NCI-H526 (cell line): Measurements from ENCODE around the gene HNRNPA3.
"Not testable (repeated sequence)": the region's sequence is repeated elsewhere in the genome, so short reads cannot be mapped to it uniquely, and the experiment has no call there.

Experiments
- DNase-seq, 2 experiments: peaks; one replicate each; lab custom pipeline; 2025; lab: John Stamatoyannopoulos, UW

HNRNPA3 gene

GRCh38 chr2:177188482-177189469 is 23.8 kb upstream of the HNRNPA3 start:
- DNase-seq: no peak

- no peak for DNase-seq
These were observed 21.7 kb upstream of the HNRNPA3 start for GRCh38 chr2:177190941-177191340.

DNA sequence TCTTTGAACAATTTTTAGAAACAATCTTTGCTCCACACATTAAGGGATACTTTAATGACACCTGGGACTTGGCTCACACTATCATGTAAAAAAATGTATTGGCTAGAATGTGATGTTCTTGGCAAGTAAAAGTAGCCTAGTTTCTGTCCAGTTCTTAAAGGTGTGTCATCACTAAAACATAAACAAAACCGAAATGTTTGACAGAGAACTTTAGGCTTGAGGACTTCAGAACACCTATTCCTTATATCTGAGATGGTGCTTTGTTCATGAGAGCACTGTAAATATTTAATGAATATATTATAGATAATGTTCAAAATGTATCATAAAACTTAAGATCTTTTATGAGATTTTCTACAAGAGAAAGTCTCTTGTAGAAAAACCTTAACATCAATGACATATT is 19.8 kb upstream of the HNRNPA3 start:
- no peak for DNase-seq

DNA sequence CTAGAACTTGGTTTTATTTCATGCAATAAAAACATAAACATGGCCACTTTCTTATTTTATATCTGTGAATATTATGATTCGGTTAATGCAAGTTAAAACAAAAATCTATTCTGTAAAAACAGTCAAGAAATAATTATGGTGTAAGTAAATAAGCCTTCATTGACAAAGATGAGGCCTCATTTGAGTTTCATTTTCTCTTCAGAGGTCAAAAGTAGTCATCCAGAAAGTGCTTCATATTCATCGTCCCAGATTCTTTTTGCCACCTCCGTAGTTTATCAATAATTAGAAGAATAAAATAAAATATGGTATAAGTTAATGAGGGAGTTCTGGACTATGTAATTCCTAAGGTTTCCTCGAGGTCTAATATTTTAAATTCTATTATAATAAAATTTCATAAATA is 19.4 kb upstream of the HNRNPA3 start:
- no peak for DNase-seq

- DNase-seq: no peak
These were observed 17.4 kb upstream of the HNRNPA3 start for GRCh38 chr2:177195194-177195593.

DNA sequence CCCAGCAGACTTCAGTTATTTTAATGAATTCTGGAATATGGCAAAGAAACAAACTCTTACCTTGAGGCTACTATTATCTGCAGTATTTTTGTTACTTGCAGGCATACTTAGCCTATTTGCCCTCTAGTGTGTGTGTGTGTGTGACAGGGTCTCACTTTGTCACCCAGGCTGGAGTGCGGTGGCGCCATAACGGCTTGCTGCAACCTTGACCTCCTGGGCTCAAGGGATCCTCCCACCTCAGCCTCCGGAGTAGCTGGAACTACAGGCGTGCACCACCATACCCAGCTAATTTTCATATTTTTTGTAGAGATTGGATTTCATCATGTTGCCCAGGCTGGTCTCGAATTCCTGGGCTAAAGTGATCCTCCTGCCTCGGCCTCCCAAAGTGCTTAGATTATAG is 12.2 kb upstream of the HNRNPA3 start:
- not testable (repeated sequence) for DNase-seq

DNA sequence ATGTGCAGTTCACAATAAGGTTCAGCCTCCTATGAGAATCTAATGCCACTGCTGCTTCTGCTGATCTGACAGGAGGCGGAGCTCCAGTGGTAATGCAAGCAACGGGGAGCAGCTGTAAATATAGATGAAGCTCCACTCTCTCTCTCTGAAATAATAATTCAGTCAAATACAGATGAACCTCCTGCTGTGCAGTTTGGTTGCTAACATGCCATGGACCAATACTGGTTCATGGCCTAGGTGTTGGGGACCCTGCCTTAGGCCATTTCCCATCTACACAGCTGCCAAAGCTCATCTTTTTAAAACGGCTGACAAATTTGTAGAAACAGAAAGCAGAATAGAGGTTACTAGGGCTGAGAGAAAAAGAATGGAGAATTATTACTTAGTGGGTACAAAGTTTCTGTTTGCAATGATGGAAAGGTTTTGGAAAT is 10.7 kb upstream of the HNRNPA3 start:
- DNase-seq: no peak

DNA sequence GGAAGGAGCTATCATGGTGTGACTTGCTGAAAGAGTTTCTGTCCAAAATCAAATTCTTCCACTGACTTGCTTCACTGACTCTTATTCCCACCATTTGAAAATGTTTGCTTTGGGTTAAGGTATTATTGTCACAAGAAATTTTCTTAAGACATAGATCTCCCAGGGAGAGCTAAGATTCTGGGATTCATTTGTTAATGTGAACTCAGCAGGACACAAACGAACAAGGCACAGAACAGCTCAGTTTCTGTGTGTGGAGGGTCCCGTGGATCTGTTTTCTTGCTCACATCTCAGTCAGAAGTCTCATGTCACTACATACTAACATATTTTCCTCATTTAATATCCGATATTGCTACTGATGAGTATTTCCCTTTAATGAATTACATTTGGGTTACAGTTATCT is 8.2 kb upstream of the HNRNPA3 start:
- no peak for DNase-seq

DNA sequence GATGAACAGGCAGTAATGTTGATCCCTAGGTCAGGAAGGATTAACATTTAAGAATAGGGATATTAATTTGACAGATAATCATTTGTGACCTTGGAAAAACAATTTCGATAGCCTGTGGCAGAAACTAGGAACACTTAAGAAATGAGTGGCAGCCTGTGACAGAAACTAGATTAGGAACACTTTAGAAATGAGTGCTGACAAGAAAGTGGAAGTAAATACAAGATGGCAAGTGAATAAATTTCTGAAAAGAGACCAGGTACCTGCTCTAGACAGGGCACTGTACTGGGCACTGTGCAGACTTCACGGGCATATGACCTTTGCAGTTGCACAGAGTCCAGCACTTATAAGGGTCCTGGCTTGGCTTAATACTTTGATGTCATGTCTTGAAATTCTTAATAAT is 5.5 kb upstream of the HNRNPA3 start:
- DNase-seq: no peak

DNA sequence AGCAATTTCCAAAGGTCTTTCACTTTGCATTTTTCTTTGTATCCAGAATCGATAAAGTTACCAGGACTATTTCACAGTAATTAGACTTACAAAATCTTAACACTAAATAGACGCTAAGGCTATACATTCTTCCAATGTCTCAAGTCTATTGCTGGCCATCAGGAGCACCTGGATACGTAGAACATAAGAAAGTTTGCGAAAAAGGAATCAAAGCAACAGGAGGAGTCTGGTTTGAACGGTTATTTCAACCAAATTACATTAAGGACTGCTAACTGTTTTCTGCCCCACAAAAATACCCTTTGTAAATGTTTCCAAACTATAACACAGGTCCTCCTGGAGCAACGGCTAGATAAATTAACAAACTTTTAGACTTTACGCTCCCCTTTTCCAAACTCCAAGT is 1.4 kb upstream of the HNRNPA3 start:
- DNase-seq: no peak

- DNase-seq: no peak
These were observed 953 bp upstream of the HNRNPA3 start for GRCh38 chr2:177211576-177212105.

DNA sequence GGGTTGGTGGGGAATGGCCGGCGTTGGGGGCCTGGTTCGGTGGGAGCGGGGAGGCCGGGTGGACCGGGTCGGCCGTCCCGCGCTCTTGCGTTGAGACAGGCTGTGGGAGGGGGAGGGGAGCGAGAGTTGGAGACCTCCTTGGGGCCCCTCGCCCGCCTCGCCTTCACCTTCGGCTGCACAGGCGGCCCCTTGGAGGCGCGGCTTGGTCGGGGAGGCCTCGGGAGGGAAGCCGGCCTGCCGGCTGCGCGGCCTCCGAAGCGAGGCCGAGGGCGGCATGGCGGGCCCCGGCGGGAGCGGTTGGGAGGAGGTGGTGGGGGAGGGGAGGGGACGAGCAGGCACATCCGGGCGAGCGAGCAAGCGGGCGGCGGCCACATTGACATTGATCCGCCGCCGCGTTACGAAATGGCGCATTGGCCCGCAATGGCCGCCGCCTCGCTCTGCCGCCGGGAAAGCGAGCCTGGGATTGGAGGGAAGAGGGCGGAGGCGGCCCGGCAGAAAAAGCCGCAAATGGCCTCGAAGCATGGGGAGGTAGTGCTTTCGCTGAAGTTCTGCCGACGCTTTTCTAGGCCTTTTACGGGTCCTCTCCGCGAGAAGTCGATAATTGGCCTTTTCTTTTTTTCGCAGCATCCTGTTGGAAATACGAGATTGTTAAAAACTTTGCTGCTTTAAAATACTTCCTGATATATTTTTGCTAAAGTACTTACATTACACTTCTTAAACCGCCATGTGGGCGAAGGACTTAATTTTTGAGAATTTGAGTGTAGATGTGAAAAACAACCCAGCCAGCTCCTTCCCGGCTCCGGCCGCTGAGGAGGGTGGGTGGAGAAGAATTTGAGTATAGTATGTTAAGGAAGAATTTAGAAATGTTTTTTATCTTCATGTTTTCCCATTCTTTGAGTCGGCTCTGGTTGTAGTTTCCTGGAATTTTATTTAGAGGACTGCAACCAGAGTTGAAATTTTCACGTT is 580 bp downstream of the HNRNPA3 start:
- DNase-seq: peak; percentile 61 to 93

DNA sequence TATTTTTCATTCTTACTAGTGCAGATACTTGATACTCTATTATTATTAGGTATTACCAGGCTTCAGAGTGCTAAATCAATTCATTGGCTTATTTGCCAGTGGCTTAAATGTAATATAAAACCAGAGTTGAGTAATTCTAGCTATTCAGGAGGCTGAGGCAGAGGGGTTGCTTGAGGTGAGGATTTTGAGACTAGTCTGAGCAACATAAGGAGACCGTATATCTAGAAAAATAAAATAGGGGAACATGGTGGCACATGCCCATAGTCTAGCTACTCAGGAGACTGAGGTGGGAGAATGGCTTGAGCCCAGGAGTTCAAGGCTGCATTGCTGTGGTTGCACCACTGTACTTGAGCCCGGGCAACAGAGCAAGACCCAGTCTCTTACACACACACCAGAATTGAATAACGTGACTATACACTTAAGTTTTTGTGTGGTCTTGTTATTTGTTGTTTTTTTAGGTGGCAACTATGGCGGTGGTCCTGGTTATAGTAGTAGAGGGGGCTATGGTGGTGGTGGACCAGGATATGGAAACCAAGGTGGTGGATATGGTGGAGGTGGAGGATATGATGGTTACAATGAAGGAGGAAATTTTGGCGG is 4.8 kb downstream of the HNRNPA3 start:
- DNase-seq: no peak

DNA sequence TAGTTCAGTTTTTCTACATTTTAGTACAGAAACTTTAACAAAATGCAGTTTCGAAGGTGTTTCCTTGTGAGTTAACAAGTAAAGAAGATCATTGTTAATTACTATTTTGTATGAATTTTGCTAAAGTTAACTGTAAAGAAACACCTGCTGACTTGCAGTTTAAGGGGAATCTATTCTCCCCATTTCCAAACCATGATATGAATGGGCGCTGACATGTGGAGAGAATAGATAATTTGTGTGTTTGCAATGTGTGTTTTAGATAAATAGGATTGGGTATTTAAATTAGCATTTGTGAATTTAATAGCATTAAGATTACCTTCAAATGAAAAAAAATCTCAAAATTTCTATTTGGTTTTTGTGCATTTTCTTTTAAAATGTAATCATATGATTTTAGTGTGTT is 7.2 kb downstream of the HNRNPA3 start:
- DNase-seq: not testable (repeated sequence)

DNA sequence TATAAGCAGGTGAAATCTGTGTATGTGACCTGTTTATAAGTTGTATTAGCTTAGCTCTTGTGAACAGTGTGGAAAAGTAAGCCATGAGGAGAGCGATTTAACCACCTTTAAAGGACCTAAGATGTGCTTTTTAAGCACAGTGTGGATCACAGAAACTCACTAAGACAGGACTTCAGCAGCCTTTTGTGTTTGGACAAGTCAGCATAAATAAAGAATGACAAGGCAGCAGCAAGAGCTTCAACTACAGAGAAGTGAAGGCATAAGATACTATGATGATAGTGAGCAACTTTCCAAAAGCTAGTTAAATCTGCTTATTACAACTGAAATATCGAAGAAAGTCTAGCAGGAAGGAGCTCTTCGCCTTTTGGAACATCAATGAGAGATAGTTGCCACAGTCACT is 8.9 kb downstream of the HNRNPA3 start:
- no peak for DNase-seq

- DNase-seq: no peak
These were observed 9.4 kb downstream of the HNRNPA3 start for GRCh38 chr2:177221970-177222369.

DNA sequence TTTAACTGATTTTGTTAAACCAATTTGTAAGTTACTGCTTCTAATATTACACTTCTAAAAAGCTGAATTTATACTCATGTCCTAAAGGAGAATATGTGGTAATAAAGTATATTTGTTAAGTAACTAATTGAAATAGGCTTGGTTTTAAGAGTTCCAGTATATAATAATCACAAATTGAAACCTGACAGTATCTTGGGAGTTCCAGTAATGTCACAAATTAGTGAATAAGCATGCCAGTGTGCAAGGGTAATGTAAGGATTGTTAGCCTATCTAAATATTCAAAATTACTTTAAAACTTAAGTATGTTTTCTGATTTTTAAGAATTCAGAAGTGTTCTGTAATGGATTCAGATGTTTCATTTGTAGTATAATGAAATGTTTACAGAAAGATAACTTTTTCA is 10.8 kb downstream of the HNRNPA3 start:
- not testable (repeated sequence) for DNase-seq

- no peak for DNase-seq
These were observed 13.4 kb downstream of the HNRNPA3 start for GRCh38 chr2:177225965-177226360.

- DNase-seq: no peak
These were observed 17.0 kb downstream of the HNRNPA3 start for GRCh38 chr2:177229442-177230242.

GRCh38 chr2:177231270-177231669 is 18.7 kb downstream of the HNRNPA3 start:
- no peak for DNase-seq

- DNase-seq: no peak
These were observed 19.6 kb downstream of the HNRNPA3 start for GRCh38 chr2:177232098-177232704.
